Kidney (tissue), 14 donors: ENCODE results near the gene DHX15. TPM values are rescaled to one million over a fixed set of nuclear protein-coding genes. Genes with fewer than 3 reads are reported as not detected.
A peak's percentile ranks its signal among the peaks of the same experiment; 100 is the strongest.

Experiments
- DNase-seq, 5 donors: peaks; one replicate each; pipeline ENCODE4 v3.0.0-alpha.2; 2013 to 2020
- FAIRE-seq: peaks from 2 replicates; lab custom pipeline; 2012; peaks lifted over from hg19 to GRCh38; lab: Jason Lieb, UNC
- H3K27ac ChIP-seq, 2 donors: one replicate each; pipeline ENCODE4 v1.7.0; 2013; ENCODE audit warnings: low read depth in 2 of 2, low read length in 2 of 2, inconsistent platforms in 1 of 2
- H3K27me3 ChIP-seq: one replicate; pipeline ENCODE4 v1.7.1; 2013; ENCODE audit warnings: low read length, inconsistent platforms; ENCODE audit not compliant: control insufficient read depth, insufficient read depth
- H3K36me3 ChIP-seq, 3 donors: one replicate each; pipeline versions ENCODE4 v1.7.0 to v1.7.1; 2013; ENCODE audit warnings: low read length in 3 of 3, control low read depth in 1 of 3, inconsistent platforms in 1 of 3; ENCODE audit not compliant: insufficient read depth in 3 of 3, control insufficient read depth in 2 of 3
- H3K4me1 ChIP-seq, 3 donors: one replicate each; pipeline versions ENCODE4 v1.7.0 to v1.7.1; 2013; ENCODE audit warnings: low read length in 3 of 3, inconsistent platforms in 1 of 3, low read depth in 1 of 3; ENCODE audit not compliant: control insufficient read depth in 2 of 3, insufficient read depth in 2 of 3
- H3K4me3 ChIP-seq, 3 donors: one replicate each; pipeline versions ENCODE4 v1.7.0 to v1.8.1; 2013; ENCODE audit warnings: low read length in 3 of 3, control low read depth in 1 of 3, inconsistent platforms in 1 of 3
- H3K9ac ChIP-seq, 3 donors: one replicate each; pipeline versions ENCODE4 v1.7.0 to v1.7.1; 2013; ENCODE audit warnings: low read length in 3 of 3, control low read depth in 1 of 3, inconsistent platforms in 1 of 3
- H3K9me3 ChIP-seq, 3 donors: one replicate each; pipeline versions ENCODE4 v1.7.0 to v1.7.1; 2013; ENCODE audit warnings: low read length in 3 of 3, control low read depth in 1 of 3, inconsistent platforms in 1 of 3; ENCODE audit not compliant: control insufficient read depth in 2 of 3, insufficient read depth in 1 of 3
- intact Hi-C: fragments of 100-400 bp; cut with DNase I; formaldehyde crosslinking; loops from one replicate; pipeline ENCODE4 v1.11.1; 2022
- polyA plus RNA-seq: library from polyadenylated mRNA; stranded (reverse); fragments of 350-450 nt; fragmentation: Illumina TruSeq; extraction: RNeasy Lipid Tissue Mini Kit (QIAGEN cat#74804); gene quantifications from one replicate; pipeline ENCODE4 v1.2.3, GENCODE V29; 2014; ENCODE audit warnings: low read depth, low replicate concordance; ENCODE audit not compliant: insufficient read depth
- total RNA-seq: library from RNA; stranded (reverse); fragmentation: NEBNext Ultra II Directional; extraction: Animal tissue kit (Norgen Biotek cat#: 25700); gene quantifications from one replicate; pipeline ENCODE4 v1.2.1, GENCODE V29; 2021
- TF ChIP-seq, protein P1 (sequence below): IDR thresholded peaks from 3 replicates; pipeline ENCODE4 v1.5.1; 2012; ENCODE audit warnings: mild to moderate bottlenecking, moderate library complexity, borderline replicate concordance; ENCODE audit not compliant: insufficient read depth; ENCODE audit errors: extremely low read depth
- donor health status: control.
- donor health status: control.
- donor health status: control.
- donor health status: control.
- donor health status: control.
- donor health status: DM: yes; HTN: yes; CAD: no.
- donor health status: Normal renal cell carcinoma (clear cell type).

DHX15 gene
- total and polyA plus RNA-seq, 2 donors from 2014 or later: 53.4 to 120 TPM

DNA sequence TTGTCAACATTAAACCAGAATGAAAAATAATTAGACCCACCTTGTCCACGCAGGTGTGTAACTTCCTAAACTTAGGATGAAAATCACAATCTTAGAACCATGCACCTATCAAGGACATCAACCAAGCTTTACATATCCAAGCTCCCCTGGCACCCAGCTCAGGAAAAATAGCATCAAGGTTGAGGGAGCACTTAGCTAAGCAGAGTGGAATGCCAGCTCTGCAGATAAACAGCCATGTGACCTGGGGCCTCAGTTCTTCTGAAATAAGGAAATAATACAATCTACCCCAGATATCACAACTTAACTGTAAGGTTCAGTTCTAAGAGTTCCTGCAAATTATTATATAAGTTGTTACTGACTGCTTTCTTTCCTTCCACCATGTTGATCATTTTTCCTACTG, 64.7 kb downstream of the DHX15 start:
- peaks cover 0 to 10% (median 0%) of the 10 kb centered on the region in 3 donors for H3K4me1 ChIP-seq
- H3K9me3 ChIP-seq: no peaks in the 10 kb centered on the region
- H3K9ac ChIP-seq: no peak overlapping the region
- H3K27me3 ChIP-seq: no peaks in the 10 kb centered on the region
- TF ChIP-seq, protein P1, sequence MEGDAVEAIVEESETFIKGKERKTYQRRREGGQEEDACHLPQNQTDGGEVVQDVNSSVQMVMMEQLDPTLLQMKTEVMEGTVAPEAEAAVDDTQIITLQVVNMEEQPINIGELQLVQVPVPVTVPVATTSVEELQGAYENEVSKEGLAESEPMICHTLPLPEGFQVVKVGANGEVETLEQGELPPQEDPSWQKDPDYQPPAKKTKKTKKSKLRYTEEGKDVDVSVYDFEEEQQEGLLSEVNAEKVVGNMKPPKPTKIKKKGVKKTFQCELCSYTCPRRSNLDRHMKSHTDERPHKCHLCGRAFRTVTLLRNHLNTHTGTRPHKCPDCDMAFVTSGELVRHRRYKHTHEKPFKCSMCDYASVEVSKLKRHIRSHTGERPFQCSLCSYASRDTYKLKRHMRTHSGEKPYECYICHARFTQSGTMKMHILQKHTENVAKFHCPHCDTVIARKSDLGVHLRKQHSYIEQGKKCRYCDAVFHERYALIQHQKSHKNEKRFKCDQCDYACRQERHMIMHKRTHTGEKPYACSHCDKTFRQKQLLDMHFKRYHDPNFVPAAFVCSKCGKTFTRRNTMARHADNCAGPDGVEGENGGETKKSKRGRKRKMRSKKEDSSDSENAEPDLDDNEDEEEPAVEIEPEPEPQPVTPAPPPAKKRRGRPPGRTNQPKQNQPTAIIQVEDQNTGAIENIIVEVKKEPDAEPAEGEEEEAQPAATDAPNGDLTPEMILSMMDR: no peak
- FAIRE-seq (no peak), DNase-seq (peak in 2 of 5 donors; percentile 21 to 43)
- H3K36me3 ChIP-seq: peaks cover 0 to 3% (median 2%) of the 10 kb centered on the region in 3 donors
- intact Hi-C loops: no loop called here
- H3K27ac ChIP-seq: no peak overlapping the region
- no peak overlapping the region for H3K4me3 ChIP-seq

DNA sequence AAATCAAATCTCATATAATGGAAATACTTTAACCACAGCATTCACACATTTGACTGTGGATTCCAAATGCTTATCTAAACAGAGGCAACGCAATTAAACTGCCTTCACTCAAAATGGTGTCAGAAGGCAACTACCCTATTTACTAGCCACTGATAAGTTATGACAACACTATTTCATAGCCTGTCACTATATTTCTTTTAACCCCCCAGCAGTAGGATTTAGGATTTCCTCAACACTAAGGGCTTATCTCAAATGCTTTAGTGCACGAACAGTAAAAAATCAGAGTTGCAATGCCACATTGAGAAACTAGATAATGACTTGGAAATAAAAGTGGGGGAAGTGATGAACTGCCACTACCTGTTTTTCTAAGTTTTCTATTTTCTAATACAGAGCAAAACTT, 66.7 kb downstream of the DHX15 start:
- H3K9ac ChIP-seq: no peak overlapping the region
- intact Hi-C loops: no loop called here
- H3K36me3 ChIP-seq: no peaks in the 10 kb centered on the region
- peaks cover 0 to 10% (median 0%) of the 10 kb centered on the region in 3 donors for H3K4me1 ChIP-seq
- no peaks in the 10 kb centered on the region for H3K27me3 ChIP-seq
- no peaks in the 10 kb centered on the region for H3K9me3 ChIP-seq
- DNase-seq (no peak), FAIRE-seq (no peak)
- no peak overlapping the region for H3K4me3 ChIP-seq
- H3K27ac ChIP-seq: no peak overlapping the region
- TF ChIP-seq, protein P1: no peak

DNA sequence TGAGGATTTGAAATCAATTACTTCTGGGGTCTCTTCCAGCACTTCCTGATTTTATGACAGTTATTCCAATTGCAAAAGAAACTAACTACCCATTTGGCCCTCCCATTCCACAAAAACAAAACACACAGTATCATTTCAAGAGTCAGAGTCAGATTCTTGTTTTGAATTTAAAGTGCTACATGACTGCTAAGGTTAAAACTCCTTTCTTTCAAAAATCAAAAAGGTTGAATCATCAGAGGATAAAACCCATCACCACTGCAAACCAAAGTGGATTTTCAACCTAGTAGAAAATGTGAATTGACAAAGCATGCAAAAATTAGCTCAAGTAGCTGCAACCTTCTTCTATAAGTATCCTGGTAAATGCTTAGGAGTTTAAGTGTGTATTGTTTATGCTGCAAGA, 67.4 kb downstream of the DHX15 start:
- intact Hi-C loops: no loop called here
- TF ChIP-seq, protein P1: no peak
- FAIRE-seq: no peak
- H3K4me3 ChIP-seq: no peak overlapping the region
- DNase-seq: no peak
- H3K4me1 ChIP-seq: peaks cover 0 to 10% (median 0%) of the 10 kb centered on the region in 3 donors
- no peak overlapping the region for H3K27ac ChIP-seq
- no peaks in the 10 kb centered on the region for H3K36me3 ChIP-seq
- no peaks in the 10 kb centered on the region for H3K27me3 ChIP-seq
- no peak overlapping the region for H3K9ac ChIP-seq
- no peaks in the 10 kb centered on the region for H3K9me3 ChIP-seq

- FAIRE-seq: no peak
- no peak overlapping the region for H3K27ac ChIP-seq
- no peak overlapping the region for H3K9ac ChIP-seq
- intact Hi-C loops: no loop called here
- no peaks in the 10 kb centered on the region for H3K9me3 ChIP-seq
- H3K4me1 ChIP-seq: peaks cover 0 to 10% (median 0%) of the 10 kb centered on the region in 3 donors
- no peak for DNase-seq
- TF ChIP-seq, protein P1: no peak
- no peak overlapping the region for H3K4me3 ChIP-seq
- no peaks in the 10 kb centered on the region for H3K36me3 ChIP-seq
- no peaks in the 10 kb centered on the region for H3K27me3 ChIP-seq
Measured at GRCh38 chr4:24515698-24516097, 68.7 kb downstream of the DHX15 start.
